Activated T-cell treated with anti-CD3 and anti-CD28 coated beads for 4 hours (primary cell): ENCODE results near the gene PIGZ.

Experiments
- DNase-seq: peaks from one replicate; pipeline ENCODE4 v3.0.0-alpha.2; 2020

The PIGZ gene

DNA sequence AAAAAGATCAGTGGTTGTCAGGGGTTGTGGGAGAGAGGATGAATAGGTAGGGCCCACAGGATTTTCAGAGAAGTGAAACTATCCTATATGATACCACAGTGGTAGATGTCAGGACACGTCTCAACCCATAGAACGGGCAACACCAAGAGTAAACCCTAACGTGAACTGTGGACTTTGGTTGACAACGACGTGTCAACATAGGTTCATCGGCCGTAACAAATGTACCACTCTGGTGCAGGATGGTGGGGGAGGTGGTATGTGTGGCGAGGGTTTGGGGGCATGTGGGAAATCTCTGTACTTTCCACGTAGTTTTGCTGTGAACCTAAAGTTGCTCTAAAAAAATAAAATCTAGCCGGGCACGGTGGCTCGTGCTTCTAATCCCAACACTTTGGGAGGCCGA lies 13.0 kb upstream of the PIGZ start:
- DNase-seq, result no peak

DNA sequence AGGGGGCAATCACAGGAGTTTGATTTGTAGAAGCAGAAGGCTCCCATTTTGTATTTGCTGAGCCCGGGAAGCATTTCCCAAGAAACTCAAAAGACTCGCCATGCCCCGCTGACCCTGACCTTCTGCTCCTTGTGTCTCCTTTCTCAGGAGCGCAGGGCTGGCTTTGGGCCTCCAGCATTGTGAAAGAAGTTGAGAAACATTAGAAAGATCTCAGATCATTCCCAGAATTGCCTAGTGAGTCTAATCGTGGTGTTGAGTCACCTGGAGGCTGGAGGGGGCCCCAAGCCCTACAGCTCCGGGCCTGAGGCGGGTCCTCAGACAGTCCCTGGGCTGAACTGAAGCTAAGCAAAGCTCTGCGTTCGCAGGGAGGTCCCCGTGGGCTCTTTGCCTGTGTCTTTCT lies 10.9 kb upstream of the PIGZ start:
- DNase-seq, result no peak

DNA sequence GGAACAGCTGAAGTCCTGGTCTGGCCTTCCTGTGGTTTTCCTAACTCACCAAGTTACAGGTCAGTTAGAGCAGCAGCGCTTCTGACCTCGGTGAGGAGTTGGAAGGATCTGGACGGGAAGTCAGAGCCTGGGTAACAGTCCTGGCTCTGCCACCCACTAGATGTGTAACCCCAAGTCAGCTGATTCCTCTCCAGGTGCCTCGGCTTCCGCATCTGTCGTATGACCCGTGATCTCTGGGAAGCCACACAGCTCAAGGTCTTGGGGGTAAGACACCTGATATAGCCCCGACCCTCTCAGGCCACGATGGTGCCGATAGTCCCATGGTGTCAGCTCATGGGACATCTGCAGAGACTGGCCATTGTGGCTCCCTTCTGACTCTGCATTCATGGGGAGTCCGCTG lies 8.3 kb upstream of the PIGZ start:
- DNase-seq, result no peak

DNA sequence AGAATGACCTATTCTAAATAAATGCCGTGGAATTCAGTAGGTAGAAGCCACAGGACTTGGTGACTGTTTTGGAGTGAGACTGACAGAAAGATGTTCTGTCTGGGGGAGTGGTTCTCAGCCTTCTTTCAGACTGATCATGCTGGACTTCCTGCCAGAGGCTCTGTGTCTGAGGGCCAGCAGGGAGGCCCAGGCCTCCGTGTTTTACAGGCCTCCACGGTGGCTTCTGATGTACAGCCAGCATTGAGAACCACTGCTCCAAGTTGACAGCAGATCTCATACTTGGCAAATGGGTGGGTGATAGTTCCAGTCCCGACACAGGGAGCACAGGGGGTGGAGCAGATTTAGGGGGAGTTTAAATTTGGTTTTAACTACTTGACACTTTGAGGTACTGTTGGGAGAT lies 6.7 kb upstream of the PIGZ start:
- DNase-seq, result no peak

DNA sequence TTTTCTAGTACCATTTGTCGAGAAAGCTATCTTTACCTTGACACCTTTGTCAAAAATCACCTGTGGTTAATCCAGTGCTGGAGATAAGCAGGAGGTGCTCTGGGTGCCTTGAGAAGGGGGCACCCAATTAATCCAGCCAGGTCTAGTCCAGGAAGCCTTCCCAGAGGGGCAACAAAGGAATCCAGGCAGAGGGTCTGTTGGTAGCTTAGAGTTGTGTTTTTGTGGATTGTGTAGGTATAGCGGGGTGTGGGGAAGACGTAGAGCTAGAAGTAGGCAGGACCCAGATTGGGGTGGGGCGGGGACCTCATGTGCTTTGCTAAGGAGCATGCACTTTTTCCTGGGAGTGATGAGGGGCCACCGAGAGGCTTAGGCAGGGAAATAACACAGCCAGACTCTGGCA lies 6.0 kb upstream of the PIGZ start:
- DNase-seq, result no peak

DNA sequence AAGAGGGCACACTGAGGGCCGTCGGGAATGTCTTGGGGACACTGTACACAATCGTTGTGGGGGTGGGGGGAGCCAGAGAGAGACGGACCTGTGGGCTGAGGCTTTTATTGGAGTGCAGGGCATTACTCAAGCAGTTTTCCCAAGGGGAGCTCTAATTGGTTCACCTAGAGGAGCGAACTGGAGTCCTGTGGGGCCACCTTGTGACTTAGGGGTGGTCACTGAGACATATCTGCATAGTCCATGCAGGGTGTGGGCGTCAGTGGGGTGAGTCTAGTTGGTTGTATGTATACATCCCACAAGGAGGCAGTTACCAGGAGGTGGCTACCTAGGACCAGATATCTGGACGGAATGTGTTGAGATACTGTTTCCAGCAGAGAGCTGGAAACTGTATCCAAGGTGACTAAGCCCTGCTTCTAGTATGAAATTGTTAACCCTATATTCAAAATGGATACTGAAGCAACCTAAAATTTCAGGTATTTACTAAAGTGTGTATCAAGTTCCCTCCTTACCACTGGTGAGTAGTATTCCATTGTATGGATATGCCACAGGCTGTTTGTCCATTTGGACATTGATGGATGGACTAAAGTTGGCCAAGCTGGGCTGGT lies 2.6 kb upstream of the PIGZ start:
- no peak for DNase-seq

DNA sequence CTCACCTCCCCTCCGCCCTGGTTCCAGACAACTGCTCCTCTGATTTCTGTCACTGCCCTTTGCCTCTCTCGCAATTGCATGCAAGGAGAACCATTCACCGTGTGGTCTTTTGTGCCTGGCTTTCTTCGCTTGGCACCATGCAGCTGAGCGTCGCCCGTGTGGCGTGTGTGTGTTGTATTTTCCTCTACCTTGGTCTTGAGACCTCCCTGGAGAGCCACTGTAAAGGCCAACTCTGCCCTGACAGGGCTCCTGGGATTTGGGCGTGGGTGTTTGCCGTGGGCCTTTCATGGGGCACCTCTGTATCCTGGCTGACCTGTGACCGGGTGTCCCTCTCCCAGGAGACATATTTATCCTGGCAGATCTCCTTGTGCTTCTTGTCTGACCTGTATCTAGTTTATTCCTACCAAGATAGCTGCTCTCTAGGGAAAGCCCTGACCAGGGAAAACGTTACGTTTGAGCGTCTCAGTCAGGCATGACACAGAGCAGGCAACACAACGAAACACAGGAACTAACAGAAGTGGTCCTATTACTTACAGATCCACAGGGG lies 2.0 kb upstream of the PIGZ start:
- no peak for DNase-seq

DNA sequence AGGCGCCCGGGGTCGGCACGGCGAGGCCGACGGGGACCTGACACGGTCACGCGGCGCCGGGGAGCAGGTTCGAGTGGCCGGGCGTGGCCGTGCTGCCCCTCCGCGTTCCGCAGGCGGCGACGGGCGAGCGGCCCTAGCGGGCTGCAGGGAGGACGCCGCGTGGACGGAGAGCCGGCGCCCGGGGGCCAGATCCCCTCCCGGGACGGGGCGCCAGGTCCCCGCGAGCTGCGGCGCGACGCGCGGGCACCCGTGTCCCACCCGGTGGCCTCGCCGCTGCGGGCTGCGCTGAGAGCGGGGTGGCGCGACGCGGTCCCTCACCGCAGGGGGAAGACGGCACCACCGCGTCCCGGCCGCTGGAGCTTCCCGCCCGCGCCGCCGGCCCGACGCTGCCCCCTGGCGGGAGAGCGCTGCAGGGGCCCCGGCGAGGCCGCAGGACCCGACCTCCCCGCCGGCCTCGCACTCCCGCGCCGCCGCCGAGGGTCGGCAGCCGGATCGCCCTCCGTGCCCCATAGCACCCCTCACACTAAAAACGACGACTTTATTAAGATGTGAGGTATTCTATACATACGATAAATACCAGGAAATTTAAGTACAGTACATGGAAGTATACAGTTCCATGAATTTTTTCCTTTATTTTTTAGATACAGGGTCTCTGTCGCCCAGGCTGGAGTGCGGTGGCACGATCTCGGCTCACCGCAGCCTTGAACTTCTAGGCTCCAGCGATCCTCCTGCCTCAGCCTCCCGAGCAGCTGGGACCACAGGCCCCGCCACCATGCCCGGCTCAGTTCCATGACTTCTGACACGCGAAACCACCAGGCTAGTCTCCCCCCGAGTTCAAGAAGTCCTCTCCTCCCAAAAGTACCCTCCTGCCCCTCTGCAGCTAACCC lies 1.3 kb upstream of the PIGZ start:
- peak; percentile 55 for DNase-seq

DNA sequence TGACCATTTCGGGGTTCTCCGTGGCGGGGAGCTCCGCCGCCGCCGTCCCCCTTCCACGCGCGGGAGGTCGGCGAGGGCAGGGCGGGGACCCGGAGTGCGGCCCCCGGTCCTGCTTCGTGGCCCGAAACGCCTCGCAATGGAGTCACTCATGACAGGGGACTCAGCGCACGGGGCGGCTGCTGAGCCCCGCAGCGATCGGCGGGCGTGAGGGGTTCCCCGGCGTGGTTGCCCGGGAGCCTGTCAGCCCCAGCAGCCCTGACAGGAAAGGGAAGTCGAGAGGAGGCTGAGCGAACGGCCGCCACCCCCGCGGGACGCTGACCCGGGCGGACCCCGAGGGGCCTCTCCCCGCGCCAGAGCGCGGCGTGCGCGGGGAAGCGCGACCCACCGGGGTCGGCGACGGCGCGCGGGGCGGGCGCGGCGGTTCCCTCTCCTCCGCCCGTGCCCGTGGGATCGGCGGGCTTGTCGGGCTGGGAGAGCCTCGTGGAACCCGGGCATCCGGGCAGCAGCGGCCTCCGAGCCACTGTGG lies 564 bp upstream of the PIGZ start:
- peak; percentile 22 for DNase-seq

DNA sequence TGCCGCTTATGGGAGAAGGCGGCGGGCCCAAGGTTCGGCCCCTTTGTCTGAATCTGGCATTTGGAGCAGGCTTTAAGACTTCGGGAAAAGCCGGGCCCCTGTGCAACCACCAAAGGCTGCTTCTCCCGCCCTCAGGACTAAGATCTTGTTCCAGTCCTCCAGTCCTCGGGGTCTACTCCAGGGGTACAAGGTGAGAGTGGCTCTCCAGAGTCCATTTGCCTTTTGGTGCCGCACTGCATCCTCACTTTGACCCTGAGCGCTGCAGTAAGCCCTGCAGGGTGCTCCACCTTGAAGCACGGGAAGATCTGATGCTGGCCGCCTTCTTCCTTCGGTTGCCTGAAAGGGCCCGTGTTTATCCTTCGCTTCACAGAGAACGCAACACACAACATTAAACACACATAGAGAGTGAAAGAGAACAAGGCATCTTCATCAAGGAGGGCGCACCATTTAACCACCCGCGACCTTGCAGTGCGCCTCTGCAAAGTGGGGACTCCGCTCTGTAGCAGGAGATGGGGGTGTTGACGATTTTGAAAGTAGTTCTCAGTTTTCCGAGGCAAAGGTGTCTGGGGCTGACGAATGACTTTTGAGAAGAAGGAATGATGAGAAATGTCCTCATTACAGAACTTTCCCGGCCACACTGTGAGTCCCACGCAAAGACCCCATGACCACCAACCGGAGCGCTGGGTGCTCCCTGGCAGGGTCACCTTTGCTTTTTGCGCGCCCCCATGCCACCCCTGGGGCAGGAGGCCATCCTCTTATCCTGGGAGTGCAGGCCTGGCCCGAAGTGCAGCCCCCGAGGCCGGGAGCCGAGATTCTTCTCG lies 1.0 kb downstream of the PIGZ start:
- DNase-seq, result no peak

DNA sequence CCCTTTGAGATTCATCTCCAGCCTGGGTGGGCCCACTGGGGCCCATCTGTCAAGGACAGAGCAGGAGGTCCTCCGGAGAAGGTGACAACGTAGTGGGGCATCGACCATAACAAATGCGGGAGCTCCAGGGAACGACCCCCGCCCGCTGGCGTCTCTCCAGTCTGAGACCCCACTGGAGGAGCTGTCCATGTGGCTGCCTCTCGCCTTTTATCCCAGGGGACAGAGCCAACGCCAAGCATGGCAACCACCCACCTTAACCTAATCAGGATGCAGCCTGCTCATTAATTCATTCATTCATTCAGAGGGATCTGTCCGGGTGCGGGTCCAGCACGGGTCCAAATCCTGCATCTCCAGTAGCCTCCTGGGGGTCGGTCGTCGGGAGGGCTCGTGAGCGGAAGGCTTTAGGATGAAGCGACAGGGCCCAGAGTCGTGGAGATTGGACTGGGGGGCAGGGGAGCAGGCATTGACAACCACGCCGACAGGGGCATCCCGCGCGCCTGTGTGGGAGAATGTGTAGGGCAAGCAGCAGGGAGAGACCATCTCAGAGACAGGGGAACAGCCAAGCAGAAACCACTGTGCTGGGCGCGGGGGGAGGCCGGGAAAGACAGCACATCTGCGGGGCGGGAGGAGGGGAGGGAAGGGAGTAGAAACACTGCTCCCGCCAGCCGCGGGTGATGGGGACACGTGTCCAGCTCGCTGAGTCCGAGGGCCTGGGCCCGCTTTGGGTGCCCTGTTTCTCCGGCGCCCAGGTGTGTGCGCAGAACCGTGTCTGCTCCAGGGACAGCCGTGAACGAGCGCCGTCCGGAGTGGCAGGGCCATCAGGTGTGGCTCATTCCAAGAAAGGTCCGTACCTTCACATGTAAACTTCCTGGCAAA lies 1.9 kb downstream of the PIGZ start:
- no peak for DNase-seq

DNA sequence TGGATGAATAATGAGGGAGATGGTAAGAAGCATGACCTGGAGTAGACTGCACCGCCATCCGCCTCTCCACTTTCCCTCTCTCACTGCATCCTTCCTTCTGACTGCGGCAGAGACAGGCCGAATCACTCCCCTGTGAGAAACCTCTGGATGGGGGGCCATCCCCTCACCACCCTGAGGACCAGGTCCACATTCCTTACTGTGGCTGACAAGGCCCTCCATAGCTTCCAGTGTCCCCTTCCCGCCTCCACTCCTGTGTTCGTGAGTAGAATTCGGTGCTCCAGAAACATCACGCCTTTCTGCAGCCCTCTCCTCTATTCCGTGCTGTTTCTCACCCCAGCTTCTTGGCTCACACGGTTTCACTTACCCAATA lies 2.8 kb downstream of the PIGZ start:
- DNase-seq, result no peak

DNA sequence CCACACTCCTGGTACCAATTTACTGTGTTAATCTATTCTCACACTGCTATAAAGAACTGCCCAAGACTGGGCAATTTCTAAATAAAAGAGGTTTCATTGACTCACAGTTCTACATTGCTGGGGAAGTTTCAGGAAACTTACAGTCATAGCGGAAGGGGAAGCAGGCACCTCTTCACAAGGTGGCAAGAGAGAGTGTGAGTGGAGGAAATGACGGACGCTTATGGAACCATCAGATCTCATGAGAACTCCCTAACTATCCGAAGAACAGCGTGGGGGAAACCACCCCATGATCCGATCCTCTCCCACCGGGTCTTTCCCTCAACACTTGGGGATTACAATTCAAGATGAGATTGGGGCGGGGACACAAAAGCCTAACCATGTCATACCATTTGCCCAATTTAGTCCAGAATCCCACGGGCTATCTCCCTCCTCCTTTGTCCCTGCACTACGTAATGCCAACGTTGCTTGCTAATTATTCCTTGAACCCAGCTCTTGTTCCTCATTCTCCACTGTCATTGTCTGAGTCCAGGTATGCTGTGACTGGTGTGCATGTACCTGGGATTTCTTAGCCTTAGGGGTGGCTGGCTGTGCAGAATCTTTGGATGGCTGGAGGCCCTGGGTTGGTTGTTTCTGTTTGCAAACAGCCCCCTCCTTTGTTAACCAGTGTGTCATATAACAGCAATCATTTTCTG lies 3.4 kb downstream of the PIGZ start:
- DNase-seq, result no peak

DNA sequence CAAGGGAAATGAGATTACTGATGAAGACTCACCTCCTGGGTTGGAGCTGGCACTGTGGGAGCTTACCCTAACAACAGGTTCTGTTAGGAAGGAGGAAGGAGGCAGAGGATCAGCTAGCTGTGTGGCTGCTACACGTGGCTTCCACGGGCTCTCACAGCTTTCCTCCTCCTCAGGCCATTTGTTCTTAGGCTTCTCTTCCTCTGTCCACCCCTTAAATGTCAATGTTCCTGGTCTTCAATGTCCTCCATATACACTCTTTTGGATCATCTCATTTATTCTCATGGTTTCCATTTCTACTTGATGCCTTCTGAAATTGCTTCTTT lies 5.0 kb downstream of the PIGZ start:
- no peak for DNase-seq

DNA sequence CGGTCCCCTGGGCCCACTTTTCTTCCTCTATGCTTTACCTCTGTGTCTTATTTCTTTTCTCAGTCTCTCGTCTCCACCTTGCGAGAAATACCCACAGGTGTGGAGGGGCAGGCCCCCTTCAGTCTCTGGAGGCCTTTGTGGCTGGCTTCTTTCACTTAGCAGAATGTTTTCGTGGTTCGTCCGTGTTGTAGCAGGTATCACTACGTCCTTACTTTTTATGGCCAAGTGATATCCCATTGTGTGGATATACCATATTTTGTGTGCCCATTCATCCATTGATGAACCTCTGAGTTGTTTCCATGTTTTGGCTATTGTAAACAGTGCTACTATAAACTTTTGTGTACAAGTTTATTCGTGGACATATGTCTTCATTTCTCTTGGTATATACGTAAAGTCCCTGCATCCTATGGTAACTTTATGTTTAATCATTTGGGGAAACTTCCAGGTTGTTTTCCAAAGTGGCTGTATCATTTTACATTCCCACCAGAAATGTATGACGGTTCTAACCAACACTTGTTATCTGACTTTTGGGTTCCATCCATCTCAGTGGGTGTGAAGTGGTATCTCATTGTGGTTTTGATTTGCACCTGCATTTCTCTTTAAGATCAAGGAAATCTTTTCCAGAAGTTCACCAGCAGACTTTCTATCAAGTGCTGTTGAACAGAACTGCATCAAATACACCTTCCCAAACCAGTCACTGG lies 5.6 kb downstream of the PIGZ start:
- DNase-seq, result no peak

DNA sequence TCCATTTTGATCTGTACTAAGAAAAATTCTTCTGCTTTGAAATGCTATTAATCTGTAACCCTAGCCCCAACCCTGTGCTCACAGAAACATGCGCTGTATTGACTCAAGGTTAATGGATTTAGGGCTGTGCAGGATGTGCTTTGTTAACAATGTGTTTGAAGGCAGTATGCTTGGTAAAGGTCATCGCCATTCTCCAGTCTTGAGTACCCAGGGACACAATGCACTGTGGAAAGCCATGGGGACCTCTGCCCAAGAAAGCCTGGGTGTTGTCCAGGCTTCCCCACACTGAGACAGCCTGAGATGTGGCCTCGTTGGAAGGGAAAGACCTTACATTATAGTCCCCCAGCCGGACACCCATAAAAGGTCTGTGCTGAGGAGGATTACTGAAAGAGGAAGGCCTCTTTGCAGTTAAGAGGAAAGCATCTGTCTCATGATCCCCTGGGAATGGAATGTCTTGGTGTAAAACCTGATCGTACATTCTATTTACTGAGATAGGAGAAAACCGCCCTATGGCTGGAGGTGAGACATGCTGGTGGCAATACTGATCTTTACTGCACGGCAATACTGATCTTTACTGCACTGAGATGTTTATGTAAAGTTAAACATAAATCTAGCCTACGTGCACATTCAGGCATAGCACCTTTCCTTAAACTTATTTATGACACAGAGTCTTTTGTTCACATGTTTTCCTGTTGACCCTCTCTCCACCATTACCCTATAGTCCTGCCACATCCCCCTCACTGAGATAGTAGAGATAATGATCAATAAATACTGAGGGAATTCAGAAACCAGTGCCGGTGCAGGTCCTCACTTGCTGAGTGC lies 6.3 kb downstream of the PIGZ start:
- DNase-seq, result no peak

DNA sequence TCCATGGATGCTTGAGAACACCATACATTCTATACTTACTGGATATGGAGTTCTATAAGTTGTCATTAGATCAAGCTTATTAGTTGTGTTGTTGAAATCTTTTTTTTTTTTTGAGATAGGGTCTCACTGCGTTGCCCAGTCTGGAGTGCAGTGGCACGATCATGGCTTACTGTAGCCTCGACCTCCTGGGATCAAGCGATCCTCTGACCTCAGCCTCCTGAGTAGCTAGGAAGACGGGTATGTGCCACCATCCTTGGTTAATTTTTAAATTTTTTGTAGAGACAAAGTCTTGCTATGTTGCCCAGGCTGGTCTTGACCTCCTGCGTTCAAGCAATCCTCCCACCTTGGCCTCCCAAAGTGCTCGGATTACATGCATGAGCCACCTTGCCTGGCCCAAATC lies 13.8 kb downstream of the PIGZ start:
- no peak for DNase-seq

DNA sequence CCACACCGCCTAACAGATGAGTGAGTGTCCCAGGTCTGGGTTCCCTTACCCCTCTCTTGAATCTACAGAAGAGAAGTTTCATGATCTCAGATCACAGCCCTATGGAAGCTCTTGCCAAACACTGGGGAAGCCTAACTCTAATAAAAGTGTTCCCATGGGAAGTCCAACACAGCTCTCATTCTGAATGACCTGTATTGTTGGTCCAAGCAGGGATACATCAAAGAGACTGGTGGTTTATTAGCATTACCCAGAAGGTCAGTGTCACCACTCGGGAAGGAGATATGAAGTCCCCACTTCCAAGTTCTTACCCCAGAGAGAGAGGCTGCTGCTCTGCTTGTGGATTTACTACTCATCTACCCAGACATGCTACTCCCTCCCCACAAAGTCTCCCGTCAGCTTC lies 17.3 kb downstream of the PIGZ start:
- no peak for DNase-seq

DNA sequence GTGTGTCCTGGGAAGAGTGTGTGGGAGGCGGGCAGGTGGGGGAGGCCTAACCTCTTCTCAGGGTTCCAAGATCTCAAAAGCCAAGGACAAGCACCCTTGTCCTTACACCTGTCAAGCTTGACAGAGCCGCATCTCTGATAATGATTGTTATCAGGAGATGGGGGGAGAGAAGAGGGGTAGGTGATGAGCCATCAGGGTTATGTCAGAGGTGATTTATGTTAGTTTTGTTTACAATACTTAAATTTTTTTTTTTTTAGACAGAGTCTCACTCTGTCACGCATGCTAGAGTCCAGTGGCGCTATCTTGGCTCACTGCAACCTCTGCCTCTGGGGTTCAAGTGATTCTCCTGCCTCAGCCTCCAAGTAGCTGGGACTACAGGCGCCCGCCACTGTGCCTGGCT lies 18.9 kb downstream of the PIGZ start:
- no peak for DNase-seq

DNA sequence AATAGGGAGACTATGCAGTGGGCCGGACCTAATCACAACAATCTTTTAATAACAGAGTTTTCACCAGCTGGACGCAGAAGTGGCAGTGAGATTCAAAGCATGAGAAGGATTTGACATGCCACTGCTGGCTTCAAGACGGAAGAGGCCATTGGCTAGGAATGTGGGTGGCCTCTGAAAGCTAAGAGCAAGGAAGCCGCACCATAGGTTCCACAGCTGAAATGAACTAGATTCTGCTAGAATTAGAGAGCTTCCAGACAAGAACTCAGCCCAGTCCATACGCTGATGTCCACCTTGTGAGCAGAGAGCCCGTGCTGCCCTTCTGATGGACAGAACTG lies 19.4 kb downstream of the PIGZ start:
- DNase-seq, result no peak
